K562 (cell line): ENCODE data around the gene RHBDD1.

ENCODE experiments used
- CUX1 ChIP-seq: fragments of 200-800 bp; sonication (Bioruptor generic); IDR thresholded peaks from 2 replicates; pipeline ENCODE4 v1.6.1; 2016; ENCODE audit warnings: missing genetic modification characterization, missing compliant biosample characterization
- PML ChIP-seq: IDR thresholded peaks from 2 replicates; pipeline ENCODE4 v1.6.1; 2012; ENCODE audit warnings: low read length, inconsistent platforms

DNA sequence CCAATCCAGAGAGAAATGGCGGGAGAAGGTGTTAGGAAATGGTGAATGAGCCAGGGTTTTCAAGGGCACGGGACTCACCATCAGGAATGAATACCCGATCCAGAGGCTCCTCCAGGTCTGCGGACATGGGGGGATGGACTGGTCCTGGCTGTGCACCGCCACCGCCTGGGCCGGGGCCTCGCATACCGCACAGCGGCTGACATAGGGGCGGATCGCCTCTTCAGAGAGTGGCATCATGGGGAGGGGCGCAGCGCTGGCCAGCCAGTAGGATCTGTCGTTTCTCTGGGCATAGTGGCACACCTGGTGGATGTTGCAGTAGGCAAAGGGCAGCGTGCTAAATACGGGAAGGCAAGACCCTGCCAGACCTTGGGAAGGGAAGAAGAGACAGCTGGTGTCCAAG, 172.1 kb downstream of the RHBDD1 start:
- TF ChIP-seq PML (no peak), CUX1 (CRISPR knock-in tag) (no peak)
